ENCODE measurements around the gene EFCAB9.

DNA sequence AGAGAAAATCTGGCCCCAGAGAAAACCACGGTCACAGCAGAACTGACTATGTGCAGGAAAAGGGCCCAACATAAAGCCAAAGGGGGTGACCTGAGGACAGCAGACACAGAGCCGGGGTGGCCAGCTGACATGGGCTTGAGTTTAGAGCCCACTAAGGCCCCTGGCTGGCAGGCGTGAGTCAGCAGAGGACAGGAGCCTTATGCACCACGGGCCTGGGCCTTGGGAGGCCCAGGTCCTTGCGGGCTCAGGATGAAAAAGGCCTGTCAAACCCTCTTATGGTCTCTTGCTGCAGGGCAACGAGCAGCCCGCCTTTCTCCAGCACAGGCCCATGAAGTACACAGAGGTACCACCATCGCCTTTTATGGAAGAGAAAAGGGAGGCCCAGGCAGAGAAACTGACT lies 25.7 kb upstream of the EFCAB9 start:
- TF ChIP-seq, protein P1, sequence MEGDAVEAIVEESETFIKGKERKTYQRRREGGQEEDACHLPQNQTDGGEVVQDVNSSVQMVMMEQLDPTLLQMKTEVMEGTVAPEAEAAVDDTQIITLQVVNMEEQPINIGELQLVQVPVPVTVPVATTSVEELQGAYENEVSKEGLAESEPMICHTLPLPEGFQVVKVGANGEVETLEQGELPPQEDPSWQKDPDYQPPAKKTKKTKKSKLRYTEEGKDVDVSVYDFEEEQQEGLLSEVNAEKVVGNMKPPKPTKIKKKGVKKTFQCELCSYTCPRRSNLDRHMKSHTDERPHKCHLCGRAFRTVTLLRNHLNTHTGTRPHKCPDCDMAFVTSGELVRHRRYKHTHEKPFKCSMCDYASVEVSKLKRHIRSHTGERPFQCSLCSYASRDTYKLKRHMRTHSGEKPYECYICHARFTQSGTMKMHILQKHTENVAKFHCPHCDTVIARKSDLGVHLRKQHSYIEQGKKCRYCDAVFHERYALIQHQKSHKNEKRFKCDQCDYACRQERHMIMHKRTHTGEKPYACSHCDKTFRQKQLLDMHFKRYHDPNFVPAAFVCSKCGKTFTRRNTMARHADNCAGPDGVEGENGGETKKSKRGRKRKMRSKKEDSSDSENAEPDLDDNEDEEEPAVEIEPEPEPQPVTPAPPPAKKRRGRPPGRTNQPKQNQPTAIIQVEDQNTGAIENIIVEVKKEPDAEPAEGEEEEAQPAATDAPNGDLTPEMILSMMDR (IDR thresholded peaks at IDR 0.05), result no peak
- no peak for TF ChIP-seq POLR2A (IDR thresholded peaks at IDR 0.05)
